GM18519 (cell line): Measurements from ENCODE around the gene DOCK4.

ENCODE experiments used
- ATAC-seq: cut with Tn5 transposase; IDR thresholded peaks from one replicate; pipeline ENCODE4 v1.9.1; 2021; ENCODE audit warnings: mild to moderate bottlenecking, moderate library complexity; ENCODE audit not compliant: unreplicated experiment, low FRiP score

The DOCK4 gene

GRCh38 chr7:112224186-112224585 lies 18.0 kb upstream of the DOCK4 start:
- no peak for ATAC-seq

GRCh38 chr7:112223310-112223709 lies 17.1 kb upstream of the DOCK4 start:
- no peak for ATAC-seq

DNA sequence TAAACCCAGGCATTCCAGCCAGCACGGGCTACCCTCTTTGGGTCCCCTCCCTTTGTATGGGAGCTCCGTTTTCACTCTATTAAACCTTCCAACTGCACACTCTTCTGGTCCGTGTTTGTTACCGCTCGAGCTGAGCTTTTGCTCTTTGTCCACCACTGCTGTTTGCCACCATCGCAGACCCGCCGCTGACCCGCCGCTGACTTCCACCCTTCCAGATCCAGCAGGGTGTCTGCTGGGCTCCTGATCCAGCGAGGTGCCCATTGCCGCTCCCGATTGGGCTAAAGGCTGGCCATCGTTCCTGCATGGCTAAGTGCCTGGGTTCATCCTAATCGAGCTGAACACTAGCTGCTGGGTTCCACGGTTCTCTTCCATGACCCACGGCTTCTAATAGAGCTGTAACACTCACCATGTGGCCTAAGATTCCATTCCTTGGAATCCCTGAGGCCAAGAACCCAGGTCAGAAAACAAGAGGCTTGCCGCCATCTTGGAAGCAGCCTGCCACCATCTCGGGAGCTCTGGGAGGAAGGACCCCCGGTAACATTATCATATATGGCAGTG lies 14.8 kb upstream of the DOCK4 start:
- ATAC-seq, result no peak

DNA sequence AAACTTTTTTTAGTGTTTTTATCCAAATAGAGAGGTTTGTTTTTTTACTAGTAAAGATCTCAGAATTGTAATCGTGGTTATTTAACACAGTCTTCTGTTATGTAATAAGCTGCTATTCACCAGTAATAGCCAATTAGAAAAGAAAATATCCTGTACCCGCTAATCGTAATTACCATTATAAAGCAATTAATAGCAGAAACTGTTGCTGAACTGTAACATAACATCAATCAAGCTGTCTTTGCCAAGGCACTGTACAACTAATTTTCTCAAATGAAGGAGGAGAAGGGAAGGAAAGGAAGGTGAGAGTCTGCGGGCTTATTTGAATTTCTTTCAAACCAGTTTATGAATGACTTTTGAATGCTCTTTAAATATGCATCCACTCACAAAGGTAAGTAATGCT lies 9.6 kb upstream of the DOCK4 start:
- no peak for ATAC-seq

DNA sequence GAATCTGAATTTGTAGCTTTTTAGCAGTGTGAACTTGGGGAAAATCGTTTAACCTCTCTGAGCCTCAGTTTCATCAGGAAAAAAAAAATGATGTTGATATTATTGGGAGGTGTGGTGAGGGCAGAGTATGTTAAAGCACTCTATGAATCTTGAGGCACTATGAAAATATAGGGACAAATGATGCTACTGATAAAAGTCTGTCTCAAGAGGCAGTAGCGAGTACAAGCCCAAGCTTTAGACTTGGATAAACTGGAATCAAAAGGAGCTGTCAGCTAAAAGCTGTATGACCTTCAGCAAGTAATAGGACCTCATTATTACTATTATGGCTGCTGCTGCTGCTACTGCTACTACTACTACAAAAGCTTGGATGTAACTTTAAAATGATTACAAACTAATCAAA lies 8.7 kb upstream of the DOCK4 start:
- no peak for ATAC-seq

GRCh38 chr7:112214268-112214667 lies 8.1 kb upstream of the DOCK4 start:
- no peak for ATAC-seq

- no peak for ATAC-seq
These were observed 7.5 kb upstream of the DOCK4 start for GRCh38 chr7:112213735-112214134.

DNA sequence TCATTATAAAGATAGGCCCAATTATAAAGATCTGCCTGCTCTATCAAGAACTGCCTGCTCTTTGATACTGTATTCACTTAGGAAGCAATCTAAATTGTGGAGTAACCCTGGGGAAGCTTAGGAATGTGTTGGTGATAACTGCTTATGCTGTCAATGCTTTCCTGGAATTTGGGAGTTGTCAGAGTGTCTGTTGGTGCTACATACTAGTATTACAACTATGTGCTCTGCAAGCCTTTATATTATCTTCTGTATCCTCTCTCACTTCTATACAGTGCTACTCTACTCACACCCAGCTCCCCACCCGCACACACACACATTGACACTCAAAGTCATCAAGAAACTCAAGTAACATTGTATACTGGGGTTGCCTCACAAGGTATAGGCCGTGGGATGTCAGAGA lies 6.4 kb upstream of the DOCK4 start:
- no peak for ATAC-seq

DNA sequence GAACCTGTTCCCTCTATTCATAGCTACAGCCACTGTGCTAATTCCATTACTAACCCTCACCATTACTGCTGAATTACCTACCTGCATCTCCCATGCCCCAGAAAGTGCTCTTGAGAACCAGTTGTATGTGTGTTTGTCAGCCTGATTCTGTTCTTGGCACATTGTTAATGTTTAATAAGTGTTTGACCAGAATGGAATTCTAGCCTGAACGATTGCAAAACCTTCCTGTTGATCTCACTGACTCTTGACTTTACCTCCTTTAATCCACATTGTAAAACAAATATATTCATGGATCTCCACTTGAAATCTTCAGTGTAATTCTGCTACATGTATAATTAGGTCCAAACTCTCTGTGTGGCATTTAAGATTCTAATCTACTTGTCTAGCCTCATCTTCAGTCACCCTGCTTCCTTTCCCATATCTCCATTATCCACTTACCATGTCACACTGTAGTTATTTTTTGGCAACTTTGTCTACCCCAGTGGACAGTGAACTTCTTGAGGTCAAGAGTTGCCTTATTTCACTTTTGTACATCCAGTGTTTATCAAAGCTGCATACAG lies 5.2 kb upstream of the DOCK4 start:
- ATAC-seq, result no peak

DNA sequence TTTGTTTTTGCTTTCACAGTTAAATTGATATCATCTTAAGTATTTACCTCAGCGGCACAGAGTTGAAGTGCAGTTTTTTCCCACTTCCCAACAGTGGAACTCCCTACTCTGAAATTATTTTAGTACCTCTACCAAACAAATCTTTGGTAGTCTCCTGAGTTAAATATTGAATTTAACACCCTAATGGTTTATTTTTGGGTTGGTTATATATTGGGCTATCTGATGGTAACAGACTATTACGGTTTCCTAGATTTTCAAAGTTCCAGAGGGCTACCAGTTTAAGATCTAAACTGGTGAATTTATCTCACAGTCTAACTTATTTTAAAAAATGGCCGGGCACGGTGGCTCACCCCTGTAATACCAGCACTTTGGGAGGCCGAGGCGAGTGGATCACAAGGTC lies 1.6 kb upstream of the DOCK4 start:
- no peak for ATAC-seq

DNA sequence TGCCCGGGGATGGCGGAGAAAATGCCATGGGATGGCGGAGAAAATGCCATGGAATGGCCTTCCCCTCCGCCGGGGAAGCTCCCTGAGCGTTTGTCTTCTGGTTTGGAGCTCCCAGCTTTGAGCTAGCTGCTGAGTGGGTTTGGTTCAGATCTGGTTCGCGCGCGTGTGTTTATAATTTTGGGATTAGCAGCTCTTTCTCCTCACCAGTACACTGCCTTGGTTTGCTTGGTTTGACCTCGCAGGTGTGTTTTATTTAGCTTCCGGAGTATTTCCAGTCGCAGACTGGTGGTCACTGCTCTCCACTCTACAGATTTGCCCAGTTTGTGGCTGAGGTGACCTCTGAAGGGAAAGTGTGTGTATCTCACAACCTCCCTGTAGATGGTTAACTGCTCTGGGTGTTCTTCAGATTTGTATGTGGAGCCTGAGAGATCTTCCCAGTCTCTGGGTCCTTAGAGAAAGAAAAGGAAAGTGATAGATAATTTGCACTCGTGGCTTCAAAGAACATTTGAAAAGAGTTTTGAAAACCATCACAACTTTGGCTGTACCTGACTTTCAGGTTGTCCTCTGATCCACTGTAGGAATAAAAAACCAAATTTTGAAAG lies 893 bp upstream of the DOCK4 start:
- no peak for ATAC-seq

DNA sequence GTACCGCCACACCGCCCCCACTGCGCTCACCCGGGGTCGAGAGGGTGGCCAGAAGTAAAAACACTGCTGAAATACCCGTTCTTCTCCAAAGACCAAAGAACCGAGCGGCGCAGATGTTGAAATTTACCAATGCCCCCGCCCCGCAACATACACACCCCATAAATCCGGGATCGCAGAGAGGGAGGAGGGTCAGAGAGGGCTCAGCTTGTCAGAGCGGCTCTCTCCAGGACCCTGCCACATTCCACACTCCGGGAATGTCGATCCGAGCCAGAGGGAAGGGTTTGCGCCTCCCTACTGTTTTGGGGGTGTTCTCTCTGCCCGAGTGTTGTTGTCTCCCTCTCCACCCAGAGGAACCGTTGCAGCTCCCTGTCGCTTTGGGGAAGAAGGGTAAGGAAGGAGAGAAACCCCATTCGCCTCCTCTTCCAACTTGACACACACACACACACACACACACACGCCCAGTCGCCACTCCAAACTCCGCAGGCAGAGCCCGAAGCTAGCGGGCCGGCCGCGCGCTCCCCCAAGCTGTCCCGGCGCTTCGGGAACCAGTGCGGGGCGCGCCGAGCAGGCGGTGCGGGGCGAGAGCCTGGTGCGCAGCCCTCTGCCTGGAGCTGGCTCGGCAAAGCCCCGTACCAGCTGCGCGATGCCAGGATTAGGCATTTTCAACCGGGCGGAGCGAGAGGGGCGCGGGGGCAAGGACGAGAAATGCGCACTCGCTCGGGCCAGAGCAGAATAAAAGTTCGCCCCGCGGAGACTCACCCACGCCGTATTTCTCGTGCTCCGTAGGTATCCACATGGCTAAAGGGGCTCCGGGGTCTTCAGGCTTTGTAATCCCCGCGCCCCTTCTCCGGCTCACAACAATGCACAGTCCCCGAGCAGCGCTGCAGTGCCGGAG lies 609 bp downstream of the DOCK4 start:
- ATAC-seq, result no peak

GRCh38 chr7:112204499-112205342 lies 1.5 kb downstream of the DOCK4 start:
- ATAC-seq, result no peak

DNA sequence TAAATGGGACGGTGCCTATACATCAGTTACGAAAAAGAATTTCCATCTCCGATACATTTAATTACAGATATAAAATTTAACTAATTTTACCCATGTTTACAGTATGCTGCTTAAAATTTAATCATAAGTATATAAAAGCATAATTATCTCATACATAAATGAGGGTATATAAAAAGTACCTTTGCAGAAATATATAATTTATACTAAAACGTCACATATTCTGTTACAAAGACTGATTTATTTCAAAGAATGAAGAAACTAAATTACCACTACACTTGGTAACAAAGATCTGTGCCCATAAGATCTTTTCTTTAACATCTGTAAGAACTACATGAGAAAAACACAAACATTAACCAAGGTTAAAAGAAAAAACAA lies 2.8 kb downstream of the DOCK4 start:
- ATAC-seq, result no peak

GRCh38 chr7:112202816-112203215 lies 3.4 kb downstream of the DOCK4 start:
- no peak for ATAC-seq

- no peak for ATAC-seq
These were observed 4.4 kb downstream of the DOCK4 start for GRCh38 chr7:112201839-112202238.

GRCh38 chr7:112201411-112201810 lies 4.8 kb downstream of the DOCK4 start:
- no peak for ATAC-seq

DNA sequence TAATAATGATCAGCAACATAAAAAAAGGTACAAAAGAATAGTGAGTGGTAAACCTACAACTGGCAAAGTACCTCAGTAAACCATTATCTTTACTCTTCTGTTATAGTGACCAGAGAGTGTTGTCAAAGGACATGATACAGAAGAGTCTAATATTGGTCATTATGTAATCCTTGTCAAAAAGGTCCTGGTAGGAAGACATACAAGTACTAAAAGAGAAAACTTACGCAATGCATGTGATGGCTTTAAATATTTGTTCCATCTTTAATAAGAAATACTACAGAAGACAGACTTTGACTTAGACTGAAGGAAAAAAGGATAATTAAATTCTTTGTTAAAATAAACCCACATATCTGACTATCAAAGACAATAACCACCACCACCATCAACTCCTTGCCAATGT lies 6.5 kb downstream of the DOCK4 start:
- no peak for ATAC-seq

DNA sequence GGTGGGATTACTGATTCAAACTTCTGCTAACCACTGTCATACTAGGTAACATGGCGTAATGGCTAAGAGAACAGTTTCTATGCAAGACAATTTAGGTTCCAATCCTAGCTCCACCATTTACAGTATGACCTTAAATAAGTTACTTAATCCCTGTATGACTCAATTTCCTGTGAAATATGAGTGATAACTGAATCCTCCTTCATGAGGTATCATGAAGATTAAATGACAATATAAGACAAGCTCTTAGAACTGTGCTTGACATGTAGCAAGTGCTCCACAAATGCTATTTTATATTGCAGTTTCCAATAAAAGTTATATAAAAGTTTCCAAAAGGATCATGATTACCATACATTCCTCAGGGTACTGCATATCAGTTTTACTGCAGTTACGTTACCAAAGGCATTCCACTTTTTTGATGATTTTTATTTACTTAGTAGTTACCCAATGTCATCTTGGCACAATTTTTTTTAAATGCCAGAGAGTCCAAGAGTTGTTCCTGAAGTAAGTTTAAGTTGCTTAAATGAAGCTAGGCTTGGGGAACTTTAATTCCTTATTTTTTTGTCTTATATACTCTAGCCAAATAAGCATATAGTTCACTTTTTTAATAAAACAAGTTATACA lies 7.1 kb downstream of the DOCK4 start:
- no peak for ATAC-seq

GRCh38 chr7:112197322-112197721 lies 8.9 kb downstream of the DOCK4 start:
- ATAC-seq, result no peak
